Islet of Langerhans (tissue), 1 donor: ENCODE measurements around the gene HNRNPCL1.
"Not testable (repeated sequence)": the region's sequence is repeated elsewhere in the genome, so short reads cannot be mapped to it uniquely, and the experiment has no call there.

ENCODE experiments used
- FAIRE-seq: peaks from one replicate; lab custom pipeline; 2011; peaks lifted over from hg19 to GRCh38; lab: Jason Lieb, UNC

Gene HNRNPCL1

DNA sequence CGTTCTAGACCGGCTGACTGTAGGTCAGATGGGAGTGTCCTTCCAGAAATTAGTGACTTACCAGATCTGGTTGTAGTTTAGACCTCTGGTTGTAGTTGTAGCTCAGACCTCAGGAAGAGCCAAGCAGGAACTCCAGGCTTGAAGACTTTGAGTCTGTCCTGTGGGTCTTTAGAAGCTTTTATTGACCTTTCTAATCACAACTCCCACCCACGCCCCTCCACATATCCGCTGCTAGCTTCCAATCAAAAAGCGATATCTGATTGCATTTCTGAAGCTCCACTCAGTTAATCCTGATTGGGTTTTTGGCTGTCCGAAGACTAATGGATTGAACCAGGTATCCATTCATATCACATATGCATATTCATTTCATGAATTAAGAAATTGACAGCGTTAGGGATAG, at the start of gene HNRNPCL1:
Gene HNRNPCL1, minus strand, starts transcription at position 101 of the 400 bp plus-strand sequence. CDS start 431 bp downstream, outside the sequence.
- FAIRE-seq, result not testable (repeated sequence)

GRCh38 chr1:12898170-12898569, 49.6 kb upstream of the HNRNPCL1 start, which contains the start of gene PRAMEF10:
PRAMEF10 (minus strand) TSS chr1:12898270; CDS start chr1:12895847, 2,423 bp downstream.
- FAIRE-seq, result not testable (repeated sequence)

DNA sequence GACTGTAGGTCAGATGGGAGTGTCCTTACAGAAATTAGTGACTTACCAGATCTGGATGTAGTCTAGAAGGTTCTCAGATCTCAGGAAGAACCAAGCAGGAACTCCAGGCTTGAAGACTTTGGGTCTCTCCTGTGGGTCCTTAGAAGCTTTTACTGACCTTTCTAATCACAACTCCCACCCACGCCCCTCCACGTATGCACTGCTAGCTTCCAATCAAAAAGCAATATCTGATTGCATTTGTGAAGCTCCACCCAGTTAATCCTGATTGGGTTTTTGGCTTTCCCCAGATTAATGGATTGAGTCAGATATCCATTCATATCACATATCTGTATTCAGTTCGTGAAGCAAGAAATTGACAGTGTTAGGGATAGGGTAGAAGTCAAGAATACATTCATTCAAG, 37.6 kb upstream of the HNRNPCL1 start, which contains the start of gene PRAMEF4:
Gene PRAMEF4, minus strand, starts transcription at position 101 of the 400 bp plus-strand sequence. CDS start 2,807 bp downstream, outside the sequence.
- not testable (repeated sequence) for FAIRE-seq

DNA sequence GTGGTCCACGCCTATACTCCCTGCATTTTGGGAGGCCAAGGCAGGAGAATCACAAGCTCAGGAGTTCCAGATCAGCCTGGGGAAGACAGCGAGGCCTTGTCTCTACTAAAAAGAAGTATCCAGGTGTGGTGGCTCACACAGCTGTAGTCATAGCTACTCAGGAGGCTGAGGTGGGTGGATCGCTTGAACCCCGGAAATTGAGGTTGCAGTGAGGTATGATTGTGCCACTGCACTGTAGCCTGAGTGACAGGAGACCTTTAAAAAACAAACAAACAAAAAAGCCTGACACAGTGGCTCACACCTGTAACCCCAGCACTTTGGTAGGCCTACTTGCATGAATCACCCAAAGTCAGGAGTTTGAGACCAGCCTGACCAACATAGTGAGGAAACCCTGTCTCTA, 29.9 kb upstream of the HNRNPCL1 start:
- not testable (repeated sequence) for FAIRE-seq

DNA sequence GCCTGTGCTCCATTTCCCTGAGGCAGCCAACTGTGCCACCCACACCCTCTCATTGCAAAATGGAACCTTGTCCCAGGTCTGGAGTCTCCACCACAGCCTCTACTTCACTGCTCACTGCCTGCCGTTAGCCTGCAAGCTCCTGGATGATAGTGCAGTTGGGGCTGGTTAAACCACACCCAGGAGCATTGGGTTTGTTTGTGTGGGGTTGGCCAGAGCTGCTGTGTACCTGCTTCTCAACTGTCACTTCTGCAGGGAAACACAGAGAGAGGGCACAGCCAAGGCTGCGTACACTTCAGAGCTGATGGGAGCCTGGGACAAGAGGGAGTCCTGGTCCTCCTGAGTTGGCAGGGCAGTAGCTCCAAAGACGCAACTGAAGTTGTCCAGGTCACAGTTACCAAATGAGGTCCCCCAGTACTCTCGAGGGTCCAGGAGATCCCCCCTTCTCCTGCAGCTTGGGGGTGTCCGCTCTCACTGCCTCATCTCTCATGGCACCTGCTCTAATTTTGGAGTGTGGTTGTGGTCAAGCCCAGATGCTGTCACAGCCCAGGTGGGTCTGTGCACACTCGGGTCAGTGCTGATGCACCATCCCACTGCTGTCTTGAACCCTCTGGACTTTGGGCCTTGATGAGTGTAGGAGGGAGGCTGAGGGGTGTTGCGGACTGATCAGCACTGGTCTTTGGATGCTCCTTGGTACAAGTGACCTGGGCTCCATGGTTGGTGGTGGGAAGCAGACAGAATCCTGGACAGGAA, 14.8 kb upstream of the HNRNPCL1 start:
- not testable (repeated sequence) for FAIRE-seq

DNA sequence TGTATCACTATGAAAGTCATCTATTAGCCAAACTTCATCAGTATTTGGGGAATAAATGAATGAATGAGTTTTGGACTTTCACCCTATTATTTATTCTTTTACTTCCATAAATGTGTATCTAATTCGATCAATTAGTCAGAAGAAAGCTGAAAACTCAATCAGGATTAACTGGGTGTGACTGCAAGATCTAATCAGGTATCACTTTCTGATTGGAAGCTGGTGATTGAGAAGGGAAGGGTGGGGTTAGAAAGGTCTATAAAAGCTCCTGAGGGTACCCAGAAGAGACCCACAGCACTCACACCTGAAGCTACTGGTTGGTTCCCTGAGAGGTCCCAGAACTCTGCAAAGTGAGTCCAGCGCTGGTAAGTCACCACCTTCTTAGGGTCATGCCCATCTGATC, 8.3 kb upstream of the HNRNPCL1 start, which contains the start of gene PRAMEF2:
Gene PRAMEF2, plus strand, starts transcription at position 301 of the 400 bp plus-strand sequence. CDS start 1,924 bp downstream, outside the sequence.
- FAIRE-seq, result not testable (repeated sequence)

GRCh38 chr1:12851779-12852178, 3.3 kb upstream of the HNRNPCL1 start:
- no peak for FAIRE-seq

- not testable (repeated sequence) for FAIRE-seq
Observed at GRCh38 chr1:12833251-12833650, 15.3 kb downstream of the HNRNPCL1 start.

GRCh38 chr1:12831310-12831709, 17.2 kb downstream of the HNRNPCL1 start, which contains the start of gene PRAMEF11:
PRAMEF11 (minus strand) TSS chr1:12831410; CDS start chr1:12828789, 2,621 bp downstream.
- not testable (repeated sequence) for FAIRE-seq

DNA sequence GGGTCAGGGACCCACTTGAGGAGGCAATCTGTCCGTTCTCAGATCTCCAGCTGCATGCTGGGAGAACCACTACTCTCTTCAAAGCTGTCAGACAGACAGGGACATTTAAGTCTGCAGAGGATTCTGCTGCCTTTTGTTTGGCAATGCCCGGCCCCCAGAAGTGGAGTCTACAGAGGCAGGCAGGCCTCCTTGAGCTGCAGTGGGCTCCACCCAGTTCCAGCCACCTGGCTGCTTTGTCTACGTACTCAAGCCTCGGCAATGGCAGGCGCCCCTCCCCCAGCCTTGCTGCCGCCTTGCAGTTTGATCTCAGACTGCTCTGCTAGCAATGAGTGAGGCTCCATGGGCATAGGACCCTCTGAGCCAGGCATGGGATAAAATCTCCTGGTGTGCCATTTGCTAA, 29.5 kb downstream of the HNRNPCL1 start:
- not testable (repeated sequence) for FAIRE-seq

- no peak for FAIRE-seq
Observed at GRCh38 chr1:12811409-12811784, 37.1 kb downstream of the HNRNPCL1 start.

- no peak for FAIRE-seq
Observed at GRCh38 chr1:12810691-12811408, 37.7 kb downstream of the HNRNPCL1 start.

- no peak for FAIRE-seq
Observed at GRCh38 chr1:12809933-12810332, 38.6 kb downstream of the HNRNPCL1 start.

DNA sequence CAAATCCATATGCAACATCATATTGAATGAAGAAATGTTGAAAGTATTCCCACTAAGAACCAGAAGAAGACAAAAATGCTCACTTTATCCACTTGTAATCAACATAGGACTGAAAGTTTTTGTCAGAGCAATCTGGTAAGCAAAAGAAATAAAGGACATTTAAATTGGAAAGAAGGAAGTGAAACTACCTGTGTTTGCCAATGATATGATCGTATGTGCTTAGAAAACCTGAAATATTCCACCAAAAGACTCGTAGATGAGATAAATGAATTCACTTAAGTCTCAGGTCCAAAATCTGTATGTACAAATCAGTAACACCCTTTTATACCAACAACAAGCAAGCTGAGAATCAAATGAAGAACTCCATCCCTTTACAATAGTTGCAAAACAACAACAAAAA, 48.8 kb downstream of the HNRNPCL1 start:
- FAIRE-seq, result no peak

DNA sequence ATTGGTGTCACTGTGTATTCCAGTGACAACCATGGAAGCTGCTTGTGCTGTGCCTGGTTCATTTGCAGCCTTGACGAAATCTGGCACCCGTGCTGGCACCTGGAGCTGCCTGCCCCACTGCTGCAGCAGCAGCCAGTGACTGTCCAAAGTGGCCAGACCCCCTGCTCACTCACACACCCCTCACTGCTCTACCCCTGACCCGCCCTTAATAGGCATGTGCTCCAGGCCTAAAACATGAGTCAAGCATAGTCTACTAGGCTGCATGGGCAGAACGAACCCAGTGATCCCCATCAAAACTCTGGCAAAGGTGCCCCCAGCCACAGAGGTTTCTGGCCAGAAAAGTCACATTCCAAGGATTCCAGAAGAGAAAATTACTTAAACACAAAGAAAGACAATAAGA, 49.6 kb downstream of the HNRNPCL1 start:
- FAIRE-seq, result no peak
